Head of caudate nucleus (tissue), 42 donors: Measurements from ENCODE around the gene IQSEC2.

Experiments
- DNase-seq, 42 donors: peaks; one replicate each; pipeline versions ENCODE4 v3.0.0 to v3.0.0-alpha.2; 2020 to 2021; ENCODE audit warnings: mixed read lengths in 7 of 42
- intact Hi-C: fragments of 100-400 bp; cut with DNase I; formaldehyde crosslinking; loops from one replicate; pipeline ENCODE4 v1.15.0; 2022

IQSEC2 gene

DNA sequence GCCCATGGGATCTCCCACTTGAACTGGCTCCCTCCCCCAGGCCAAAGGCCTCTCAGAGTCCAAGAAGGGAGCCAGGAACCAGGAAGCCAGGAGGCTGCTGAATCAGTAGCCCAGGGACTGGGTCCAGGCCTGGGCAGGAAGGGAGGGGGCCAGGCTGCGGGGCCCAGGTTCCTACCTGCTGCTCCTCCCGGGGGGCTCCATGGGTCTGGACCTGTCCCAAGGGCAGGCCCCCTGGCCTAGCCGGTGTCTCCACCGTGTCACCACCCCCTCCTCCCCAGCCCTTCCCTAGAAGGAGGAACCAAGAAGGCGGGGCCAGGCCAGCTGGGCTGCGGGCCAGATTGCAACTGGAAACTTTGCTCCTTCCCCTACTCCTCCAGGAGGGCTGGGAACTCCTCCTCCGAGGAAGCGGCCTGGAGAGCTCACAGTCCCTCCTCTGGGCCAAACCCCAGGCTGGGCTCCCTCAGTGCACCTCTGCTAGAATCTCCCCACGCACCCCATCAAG, at the start of gene IQSEC2:
Gene IQSEC2 (minus strand): TSS at position 264 of the 502 bp plus-strand sequence.
- peak in 32 of 42 donors; percentile 34 to 72 (median 52) for DNase-seq
- intact Hi-C loops, result no loop called here

DNA sequence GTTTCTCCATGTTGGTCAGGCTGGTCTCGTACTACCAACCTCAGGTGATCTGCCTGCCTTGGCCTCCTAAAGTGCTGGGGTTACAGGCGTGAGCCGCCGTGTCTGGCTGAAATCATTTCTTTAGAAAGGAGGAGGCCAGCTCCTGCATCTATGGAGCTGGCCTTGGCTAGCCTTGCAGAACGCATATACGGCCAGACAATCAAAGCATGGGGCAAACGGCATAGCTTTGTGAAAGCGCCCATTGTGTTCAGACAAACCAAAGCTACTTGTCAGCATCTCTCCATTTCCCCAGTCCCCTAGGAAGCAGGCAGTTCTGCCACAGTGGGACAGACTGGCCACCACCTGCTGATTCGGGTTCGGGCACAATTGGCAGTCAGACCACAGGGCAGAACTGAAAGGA, 48.9 kb upstream of the IQSEC2 start:
- peak in 9 of 42 donors; percentile 9 to 55 (median 33) for DNase-seq
- intact Hi-C loops, result no loop called here

DNA sequence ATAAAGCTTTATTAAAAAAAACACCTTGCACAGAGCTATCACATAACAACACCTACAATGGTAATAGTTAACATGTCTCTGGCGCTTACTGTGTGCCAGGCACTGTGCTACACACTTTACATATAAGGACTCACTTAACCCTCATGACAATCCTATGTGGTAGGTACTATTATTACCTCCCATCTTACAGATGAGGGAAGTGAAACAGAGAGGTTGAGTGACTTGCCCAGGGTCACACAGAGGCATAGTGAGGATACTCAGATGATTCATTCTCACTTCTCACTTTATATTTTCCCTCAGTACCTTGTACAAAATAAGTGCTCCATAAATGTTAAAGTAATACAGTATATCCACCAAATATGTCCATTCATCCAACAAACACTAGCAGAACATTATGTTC, 43.4 kb upstream of the IQSEC2 start:
- intact Hi-C loops, result no loop called here
- no peak for DNase-seq

DNA sequence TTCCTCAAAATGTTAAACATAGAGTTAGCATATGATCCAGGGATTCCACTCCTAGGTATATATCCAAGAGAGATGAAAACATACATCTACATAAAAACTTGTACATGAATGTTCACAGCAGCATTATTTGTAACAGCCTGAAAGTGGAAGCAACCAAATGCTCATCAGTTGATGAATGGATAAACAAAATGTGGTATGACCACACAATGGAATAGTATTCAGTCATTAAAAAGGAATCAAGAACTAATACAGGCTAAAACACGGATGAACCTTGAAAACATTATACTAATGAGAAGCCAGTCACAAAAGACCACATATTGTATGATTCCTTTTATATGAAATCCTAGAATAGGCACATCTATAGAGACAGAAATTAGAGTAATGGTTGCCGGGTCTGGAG, 42.7 kb upstream of the IQSEC2 start:
- no peak for DNase-seq
- intact Hi-C loops, result no loop called here

DNA sequence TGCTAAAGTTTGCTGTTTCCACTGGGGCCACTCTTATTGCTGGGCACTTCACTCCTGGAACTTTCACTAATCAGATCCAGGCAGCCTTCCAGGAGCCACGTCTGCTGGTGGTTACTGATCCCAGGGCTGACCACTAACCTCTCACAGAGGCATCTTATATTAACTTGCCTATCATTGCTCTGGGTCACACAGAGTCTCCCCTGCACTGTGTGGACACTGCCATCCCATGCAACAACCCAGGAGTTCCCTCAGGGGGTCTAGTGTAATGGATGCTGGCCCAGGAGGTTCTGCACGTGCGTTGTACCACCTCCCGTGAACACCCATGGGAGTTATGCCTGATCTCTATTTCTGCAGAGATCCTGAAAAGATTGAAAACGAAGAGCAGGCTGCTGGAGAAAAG, 41.8 kb upstream of the IQSEC2 start:
- no peak for DNase-seq
- intact Hi-C loops, result no loop called here

DNA sequence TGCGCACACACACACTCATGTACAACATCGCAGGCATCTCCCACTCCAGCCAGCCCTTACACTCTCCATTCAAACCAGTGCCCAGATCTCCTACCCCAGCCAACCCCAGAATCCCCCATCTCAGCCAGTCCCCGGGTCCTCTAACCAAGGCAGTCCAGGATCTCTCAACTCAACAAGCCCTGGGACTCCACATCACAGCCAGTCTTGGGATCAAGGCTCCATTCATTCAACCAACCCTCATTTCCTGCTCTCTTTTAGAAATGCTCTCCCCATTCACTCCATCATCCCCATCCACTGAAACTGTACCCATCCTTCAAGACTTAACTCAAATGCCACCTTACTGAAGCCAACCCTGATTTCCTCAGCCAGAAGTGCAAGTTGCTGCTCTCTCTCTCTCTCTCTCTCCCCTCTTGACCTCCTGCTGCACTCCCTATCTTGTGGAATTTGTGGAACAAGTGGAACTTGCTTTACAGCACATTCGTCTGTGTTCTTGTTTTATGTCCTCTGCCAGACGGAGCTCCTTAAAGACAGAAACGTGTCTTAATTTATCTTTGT, 40.6 kb upstream of the IQSEC2 start:
- DNase-seq, result no peak
- intact Hi-C loops, result no loop called here

DNA sequence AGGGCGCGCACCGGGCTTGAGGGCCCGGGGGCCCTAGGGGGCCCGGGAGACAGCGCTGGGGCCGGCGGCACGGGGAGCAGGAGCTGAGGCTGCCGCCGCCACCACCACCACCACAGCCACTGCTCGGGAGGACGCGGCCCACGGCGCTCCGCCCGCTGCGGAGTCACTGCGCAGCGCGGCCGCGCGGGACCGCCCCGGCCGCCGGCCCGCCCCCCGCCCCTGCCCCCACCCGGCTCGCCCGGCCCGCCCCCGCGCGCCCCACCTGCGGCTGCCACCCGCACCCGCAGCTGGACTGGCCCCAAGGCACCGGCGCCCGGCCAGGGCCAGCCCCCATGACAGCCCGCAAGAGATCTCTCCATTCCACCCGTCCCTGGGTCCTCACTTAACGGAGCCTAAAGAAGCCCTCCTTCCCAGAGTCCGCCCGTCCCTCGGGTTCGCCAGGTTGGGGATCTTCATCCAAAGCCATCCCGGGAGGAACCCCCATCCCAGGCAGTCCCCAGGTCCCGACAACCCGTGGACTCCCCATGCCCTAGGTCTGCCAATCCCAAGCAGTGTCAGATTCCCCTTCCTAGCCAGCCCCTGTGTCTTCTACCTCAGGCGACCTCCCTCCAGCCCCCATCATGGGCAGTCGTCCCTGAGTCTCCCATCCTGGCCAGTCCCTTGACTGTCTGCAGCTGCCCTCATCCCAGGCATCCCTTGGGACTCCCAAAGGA, 40.0 kb upstream of the IQSEC2 start:
- DNase-seq, result peak in 20 of 42 donors; percentile 17 to 68 (median 46)
- intact Hi-C loops, result no loop called here

DNA sequence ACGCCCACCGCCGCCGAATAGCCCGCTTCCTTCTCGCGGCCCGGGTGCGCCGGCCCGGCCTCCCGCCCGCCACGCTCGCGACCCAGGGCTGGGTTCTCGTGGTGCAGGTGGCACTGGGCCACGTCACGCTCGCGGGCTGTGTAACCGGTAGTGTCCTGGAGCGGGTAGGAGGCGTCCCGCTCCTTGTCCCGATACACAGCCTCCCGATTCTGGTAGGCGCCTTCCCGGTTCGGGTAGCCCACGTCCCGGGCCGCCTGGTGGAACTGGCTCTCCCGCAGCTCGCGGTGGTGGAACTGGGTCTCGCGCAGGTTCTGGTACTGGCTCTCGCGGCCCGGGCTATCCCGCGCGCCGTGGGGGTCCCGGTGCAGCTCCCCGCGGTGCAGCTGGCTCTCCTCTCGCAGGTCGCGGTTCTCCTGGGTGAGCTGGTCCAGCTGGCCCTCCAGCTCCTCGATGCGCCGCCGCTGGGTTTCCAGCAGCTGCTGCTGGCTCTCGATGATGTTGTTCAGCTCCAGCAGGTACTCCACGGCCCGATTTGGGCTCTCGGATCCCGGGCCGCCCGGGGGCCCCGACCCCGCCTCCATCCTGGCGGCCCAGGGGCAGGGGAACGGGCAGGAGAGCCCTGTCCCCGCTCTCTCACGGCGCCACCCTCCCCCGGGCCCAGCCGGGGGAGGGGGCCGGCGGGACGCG, 39.3 kb upstream of the IQSEC2 start:
- DNase-seq, result peak in 7 of 42 donors; percentile 6 to 45 (median 30)
- intact Hi-C loops, result no loop called here

DNA sequence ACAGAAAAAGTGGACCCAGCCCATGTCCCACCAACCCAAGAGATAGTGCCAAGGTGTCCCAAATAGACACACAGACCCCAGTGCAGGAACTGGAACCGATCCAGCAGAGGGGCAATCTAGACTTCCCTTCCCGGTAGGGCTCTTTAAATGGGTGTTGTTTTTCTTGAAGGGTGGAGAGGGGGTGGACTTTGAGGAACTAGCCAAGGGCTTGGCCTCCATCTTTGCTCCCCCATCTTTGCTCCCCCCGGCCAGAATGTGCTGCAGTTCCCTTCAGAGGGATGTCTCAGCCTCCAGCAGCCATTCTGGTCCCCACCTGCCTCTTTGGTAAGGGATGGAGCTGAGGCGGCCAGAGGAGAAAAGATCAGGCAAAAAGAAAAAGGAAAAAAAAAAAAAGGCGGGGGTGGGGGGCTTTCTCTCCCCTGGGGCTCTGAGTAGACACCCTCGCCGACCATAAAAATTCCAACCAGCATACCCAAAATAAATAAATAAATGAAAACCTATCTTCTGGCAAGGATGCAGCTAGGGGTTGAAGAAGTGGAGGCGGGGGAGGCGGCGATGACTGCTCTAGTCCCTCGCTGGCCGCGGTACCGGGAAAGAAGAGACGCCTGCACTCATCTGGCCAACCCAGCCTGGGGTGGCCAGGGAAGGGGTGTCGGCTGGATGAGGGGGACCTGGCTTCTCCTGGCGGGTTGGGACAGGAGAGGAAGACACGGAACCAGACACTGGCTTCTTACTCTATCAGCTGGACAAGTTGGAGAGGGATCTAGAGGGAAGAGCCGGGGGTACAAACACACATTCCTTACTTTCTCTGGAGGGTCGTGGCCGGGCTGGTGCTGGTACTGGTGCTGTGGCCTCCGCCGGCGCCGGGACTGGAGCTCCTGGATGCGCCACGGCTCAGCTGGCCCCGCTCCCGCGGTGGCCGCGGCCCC, 38.5 kb upstream of the IQSEC2 start:
- intact Hi-C loops, result loop anchor here (5.0 kb wide), 1 partner anchor 112 kb away; the partner anchor contains the start of gene HSD17B10
- DNase-seq, result peak in 6 of 42 donors; percentile 5 to 44 (median 22)

DNA sequence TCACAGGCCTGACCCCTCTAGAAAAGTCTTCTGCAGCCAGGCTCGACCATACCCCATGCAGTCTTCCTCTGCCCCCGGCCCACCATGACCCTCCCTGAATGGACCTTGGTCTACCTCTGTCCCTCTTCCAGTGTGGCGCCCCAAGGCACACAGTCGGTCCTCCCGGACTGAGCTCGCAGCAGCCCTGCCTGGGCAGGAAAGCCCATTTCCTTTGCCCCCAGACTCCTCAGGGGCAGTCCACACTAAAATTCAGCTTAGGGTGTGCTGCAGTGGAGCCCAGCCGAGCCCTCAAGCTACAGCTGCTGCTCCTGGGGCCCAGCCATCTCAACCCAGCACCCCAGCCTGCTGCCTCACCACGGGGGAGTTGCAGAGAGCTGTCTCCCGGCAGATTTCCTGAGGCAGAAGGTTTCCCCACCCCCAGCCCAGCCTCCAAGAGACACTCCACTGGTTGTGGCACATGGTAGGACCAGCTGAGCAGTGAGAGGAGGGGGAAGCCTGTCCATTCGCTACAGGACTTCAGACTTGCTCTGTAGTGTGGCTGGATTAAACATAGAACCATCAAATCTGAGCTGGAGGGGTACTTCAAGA, 37.5 kb upstream of the IQSEC2 start:
- intact Hi-C loops, result loop anchor here (5.0 kb wide), 1 partner anchor 113 kb away; the partner anchor contains the start of gene HSD17B10
- DNase-seq, result peak; percentile 24 to 88 (median 69)

DNA sequence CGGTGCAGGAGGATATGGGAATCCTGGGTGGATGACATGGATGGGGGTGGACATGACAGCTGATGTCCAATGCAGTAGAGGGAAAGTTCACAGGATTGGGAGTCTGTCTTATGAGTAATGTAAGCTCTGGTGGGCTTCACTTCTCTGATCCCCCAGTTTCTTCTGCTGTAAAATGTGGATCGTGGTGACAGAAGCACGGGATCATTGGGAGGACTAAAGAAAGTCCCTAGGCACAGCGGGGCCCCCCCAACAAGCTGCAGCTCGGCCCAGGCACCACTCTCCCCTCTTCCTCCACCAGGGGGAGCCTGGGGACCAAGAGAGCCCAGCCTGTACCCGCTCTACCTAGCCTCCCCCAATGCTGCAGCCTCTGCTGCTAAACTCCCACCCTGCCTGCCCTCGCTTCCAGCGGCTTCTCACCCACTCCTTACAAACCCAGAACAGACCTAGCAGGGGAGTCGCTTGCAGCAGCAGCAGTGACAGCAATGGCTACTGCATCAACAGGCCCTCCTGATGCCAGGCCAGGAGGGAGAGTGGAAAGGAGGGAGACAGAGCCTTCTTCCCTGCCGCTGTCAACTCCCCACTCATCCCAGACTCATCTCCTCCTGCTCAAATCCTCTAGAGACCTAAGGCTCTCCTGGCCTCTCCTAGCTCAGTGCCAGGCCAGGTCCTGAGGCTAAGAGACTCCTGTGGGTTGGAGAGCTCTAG, 36.1 kb upstream of the IQSEC2 start:
- intact Hi-C loops, result loop anchor here (5.0 kb wide), 1 partner anchor 115 kb away; the partner anchor contains the start of gene HSD17B10

DNA sequence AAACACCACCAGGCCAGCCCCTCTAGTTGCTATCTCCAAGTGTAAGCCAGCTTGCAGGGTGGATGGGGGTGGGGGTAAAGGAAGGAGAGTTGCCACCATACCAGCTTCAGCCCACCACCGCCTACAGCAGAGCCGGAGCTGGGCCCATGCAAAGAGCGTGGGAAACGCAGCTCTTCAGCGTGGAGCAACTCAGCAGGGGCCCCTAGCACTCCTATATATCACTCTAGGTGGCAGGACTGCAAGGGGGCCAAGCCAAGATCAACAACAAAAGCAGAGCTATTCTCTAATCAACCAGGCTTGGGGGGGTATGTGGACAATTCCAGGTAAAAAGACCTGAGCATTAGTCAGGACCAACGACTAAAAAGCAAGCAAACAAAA, 35.5 kb upstream of the IQSEC2 start:
- intact Hi-C loops, result loop anchor here (5.0 kb wide), 1 partner anchor 115 kb away; the partner anchor contains the start of gene HSD17B10
- peak in 1 of 42 donors; percentile 13 for DNase-seq

More for the DNA sequence above, 36.1 kb upstream of the IQSEC2 start:
- DNase-seq, result peak; percentile 52 to 92 (median 81)

DNA sequence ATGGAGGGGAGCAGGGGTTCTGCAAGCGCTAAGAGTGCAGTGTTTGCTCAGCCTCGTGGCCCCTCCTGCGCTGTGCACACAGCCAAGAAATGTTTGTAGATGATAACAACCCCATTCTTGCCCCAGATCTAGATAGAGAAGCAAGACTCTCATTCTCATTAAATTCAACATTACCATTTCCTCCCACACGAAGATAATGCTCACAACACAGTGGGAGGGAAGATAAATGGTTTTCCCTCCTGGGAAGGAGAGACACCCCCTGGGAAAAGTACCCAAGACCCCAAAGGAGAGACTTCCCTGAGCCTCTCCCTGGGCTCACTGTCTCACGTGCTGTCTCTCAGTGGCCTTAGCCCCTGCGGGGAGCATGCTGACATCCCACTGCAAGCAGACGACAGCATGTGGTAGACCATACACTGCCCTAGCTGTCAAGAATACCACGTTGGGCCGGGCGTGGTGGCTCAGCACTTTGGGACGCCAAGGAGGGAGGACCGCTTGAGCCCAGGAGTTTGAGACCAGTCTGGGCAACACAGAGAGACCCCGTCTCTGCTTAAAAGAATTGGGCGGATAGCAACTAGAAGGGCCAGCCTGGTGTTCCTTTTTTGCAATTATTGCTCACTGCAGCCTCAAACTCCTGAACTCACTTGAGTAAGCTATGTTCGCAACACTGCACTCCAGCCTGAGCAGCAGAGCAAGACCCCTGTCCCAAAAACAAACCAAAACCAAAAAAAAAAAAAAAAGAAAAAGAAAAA, 34.9 kb upstream of the IQSEC2 start:
- intact Hi-C loops, result loop anchor here (5.0 kb wide), 1 partner anchor 116 kb away; the partner anchor contains the start of gene HSD17B10

DNA sequence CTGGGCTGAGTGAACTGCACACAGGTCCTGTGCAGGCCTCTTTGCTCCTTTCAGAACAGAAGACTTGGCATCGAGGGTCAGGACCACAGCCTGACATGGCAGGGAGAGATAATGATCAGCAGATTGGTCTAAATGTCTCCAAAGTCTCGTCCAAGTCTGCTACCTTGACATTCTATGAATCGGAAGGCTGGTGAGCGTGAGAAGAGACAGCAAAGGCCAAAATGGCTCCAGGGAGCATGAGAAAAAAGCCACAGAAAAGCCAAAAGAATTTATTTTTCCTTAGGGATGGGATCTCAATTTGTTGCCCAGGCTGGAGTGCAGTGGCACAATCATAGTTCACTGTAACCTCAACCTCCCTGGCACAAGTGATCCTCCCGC, 32.3 kb upstream of the IQSEC2 start:
- intact Hi-C loops, result no loop called here
- no peak for DNase-seq

More for the DNA sequence above, 34.9 kb upstream of the IQSEC2 start:
- no peak for DNase-seq

DNA sequence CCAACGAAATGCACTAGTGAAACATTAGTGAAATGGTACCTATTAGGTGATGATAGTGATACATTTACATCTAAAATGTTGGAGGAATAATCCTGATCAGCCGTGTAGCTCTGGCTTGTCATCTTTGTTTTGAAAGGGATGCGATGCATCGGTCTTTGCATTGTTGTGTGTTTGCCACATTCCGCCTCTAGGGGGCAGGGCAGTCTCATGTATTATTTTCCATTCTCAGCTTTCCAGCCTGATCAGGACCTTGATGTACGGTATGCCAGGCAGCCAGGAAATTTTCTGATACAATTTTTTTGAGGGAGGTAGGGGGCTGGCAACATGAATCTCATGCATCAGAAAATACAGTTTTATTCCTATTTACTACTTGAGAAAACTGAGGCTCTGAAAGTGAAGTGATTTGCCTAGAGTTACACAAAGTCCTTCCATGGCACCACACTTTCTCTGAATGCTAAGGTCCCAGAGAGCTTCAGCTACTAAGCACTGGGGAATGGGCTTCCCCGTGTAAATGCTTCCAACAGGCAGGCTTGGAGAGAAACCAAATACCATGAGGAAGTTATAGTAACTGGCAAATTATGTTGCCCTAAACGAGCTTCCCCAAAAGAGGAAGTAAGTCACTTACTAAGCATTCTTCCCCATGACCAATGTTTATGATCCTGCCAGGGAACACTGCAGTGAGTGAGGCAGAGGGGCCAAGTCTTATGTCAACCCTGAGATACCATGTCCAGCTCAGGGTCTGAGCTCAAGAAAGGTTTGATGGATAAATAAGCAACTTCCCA, 31.8 kb upstream of the IQSEC2 start:
- DNase-seq, result peak; percentile 38 to 89 (median 78)
- intact Hi-C loops, result no loop called here

DNA sequence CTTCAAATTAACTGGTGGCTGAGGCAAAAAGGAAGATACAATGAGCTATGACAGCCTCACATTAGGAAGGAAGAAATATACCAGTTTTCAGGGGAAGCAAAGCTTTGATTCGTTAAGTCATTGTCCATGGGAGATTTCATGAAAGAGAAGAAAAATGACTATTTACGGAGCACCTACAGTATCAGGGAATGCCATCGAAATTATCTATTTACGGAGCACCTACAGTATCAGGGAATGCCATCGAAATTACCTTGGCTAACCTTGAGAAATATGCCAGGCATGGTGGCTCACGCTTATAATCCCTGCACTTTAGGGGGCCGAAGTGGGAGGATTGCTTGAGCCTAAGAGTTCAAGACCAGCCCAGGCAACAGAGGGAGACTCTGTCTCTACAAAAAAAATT, 28.5 kb upstream of the IQSEC2 start:
- intact Hi-C loops, result no loop called here
- DNase-seq, result no peak
